Ovary (tissue), 9 donors: ENCODE measurements around the gene TRAK1. TPM values are rescaled to one million over a fixed set of nuclear protein-coding genes. Genes with fewer than 3 reads are reported as not detected.

Experiments used
- DNase-seq, 5 donors: peaks; one replicate each; pipeline ENCODE4 v3.0.0-alpha.2; 2019 to 2020
- H3K27ac ChIP-seq, 2 donors: fragments of 200-600 bp; one replicate each; pipeline versions ENCODE4 v1.5.1 to v1.8.0; 2019 to 2022
- H3K27me3 ChIP-seq: fragments of 200-600 bp; one replicate; pipeline ENCODE4 v1.8.0; 2022
- H3K36me3 ChIP-seq: fragments of 200-600 bp; sonication (generic); one replicate; pipeline ENCODE4 v1.5.1; 2019
- H3K4me1 ChIP-seq: one replicate; pipeline ENCODE4 v1.8.1; 2013; ENCODE audit warnings: mild to moderate bottlenecking, moderate library complexity; ENCODE audit not compliant: insufficient read depth
- H3K4me3 ChIP-seq: fragments of 200-600 bp; sonication (generic); one replicate; pipeline ENCODE4 v1.5.1; 2017
- H3K9me3 ChIP-seq, 2 donors: fragments of 200-600 bp in 1 of 2; sonication (generic) in 1 of 2; one replicate each; pipeline versions ENCODE4 v1.5.1 to v1.8.1; 2013 to 2019; ENCODE audit warnings: mild to moderate bottlenecking in 1 of 2, moderate library complexity in 1 of 2
- EP300 ChIP-seq: sonication (generic); formaldehyde crosslinking; IDR thresholded peaks from one replicate; pipeline ENCODE4 v1.6.1; 2017; ENCODE audit warnings: antibody characterized with exemption
- POLR2A ChIP-seq: fragments of 450-650 bp; IDR thresholded peaks from one replicate; pipeline ENCODE4 v1.6.1; 2017; ENCODE audit warnings: antibody characterized with exemption, mild to moderate bottlenecking, moderate library complexity
- WGBS, 3 donors: extraction: QIAGEN DNeasy Blood & Tissue Kit in 1 of 3; methylation state at CpG; one replicate each; pipeline versions ENCODE4 v1.1.5 to v1.1.7; 2013 to 2017; 5-methylcytosine and 5-hydroxymethylcytosine counted together
- intact Hi-C, 4 donors: fragments of 100-400 bp; cut with DNase I; formaldehyde crosslinking; loops; one replicate each; pipeline versions ENCODE4 v1.11.0 to v1.15.1; 2022 to 2023
- polyA plus RNA-seq, 2 donors: library from polyadenylated mRNA; stranded (reverse); fragments of 200-250 nt in 1 of 2; fragments of 350-450 nt in 1 of 2; fragmentation: Illumina TruSeq in 1 of 2; extraction: RNeasy Lipid Tissue Mini Kit (QIAGEN cat#74804) in 1 of 2; gene quantifications; one replicate each; pipeline ENCODE4 v1.2.3, GENCODE V29; 2013 to 2014
- total RNA-seq, 7 donors: library from RNA; depleted of rRNA in 2 of 7; stranded (reverse); fragments of >200 nt in 2 of 7; fragmentation: NEBNext Ultra II Directional in 3 of 7; extraction: Animal tissue kit (Norgen Biotek cat#: 25700) in 3 of 7; gene quantifications; one replicate each; pipeline versions ENCODE4 v1.1.0 to v1.2.4, GENCODE V29; 2016 to 2023
- TF ChIP-seq, protein P1 (sequence below), 3 donors: fragments of 450-650 bp in 2 of 3; fragments of 200-600 bp in 1 of 3; IDR thresholded peaks; one replicate each; pipeline versions ENCODE4 v1.5.1 to v1.8.0; 2016 to 2022; ENCODE audit warnings: antibody characterized with exemption in 3 of 3, mild to moderate bottlenecking in 1 of 3
- donor health status: DM: no; HTN: no; CAD: no; lungs with moderate emphysema.
- donor health status: DM: no; HTN: no; CAD: no.
- donor health status: Bipolar disorder and iron deficiency.
- donor health status: DM: yes; HTN: yes; CAD: no.
- donor health status: DM: no; HTN: no; CAD: no.
- donor health status: DM: yes; HTN: yes; CAD: no.

Gene TRAK1
- total and polyA plus RNA-seq, 9 donors: 7.1 to 17.7 (median 14.9) TPM

DNA sequence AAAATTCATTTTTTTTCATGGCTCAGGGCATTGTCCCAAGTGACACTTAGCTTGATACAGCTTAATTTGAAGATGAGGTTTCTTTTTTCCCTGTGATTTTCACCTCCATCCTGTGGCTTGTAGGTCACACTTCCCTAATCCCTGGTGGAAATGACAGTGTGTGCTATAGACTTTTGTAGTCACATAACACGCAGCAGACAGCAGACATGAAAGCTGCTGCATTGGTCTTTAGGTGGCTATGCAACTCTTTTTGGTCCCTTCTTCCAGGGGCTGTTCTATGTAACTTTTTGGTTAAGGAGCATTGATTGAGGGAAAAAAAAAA is 38.8 kb downstream of the TRAK1 start:
- WGBS, 3 donors: 91 to 97% (median 96%) methylated on average over 1 of the region's 1 CpG
- intact Hi-C loops: no loop called here
- Histone ChIP-seq H3K4me1 (no peaks in the 10 kb centered on the region), H3K36me3 (no peaks in the 10 kb centered on the region), H3K4me3 (no peak overlapping the region), H3K27ac (no peak overlapping the region), H3K9me3 (no peaks in the 10 kb centered on the region), H3K27me3 (no peaks in the 10 kb centered on the region)
- TF ChIP-seq POLR2A (no peak), EP300 (no peak)
- TF ChIP-seq, protein P1, sequence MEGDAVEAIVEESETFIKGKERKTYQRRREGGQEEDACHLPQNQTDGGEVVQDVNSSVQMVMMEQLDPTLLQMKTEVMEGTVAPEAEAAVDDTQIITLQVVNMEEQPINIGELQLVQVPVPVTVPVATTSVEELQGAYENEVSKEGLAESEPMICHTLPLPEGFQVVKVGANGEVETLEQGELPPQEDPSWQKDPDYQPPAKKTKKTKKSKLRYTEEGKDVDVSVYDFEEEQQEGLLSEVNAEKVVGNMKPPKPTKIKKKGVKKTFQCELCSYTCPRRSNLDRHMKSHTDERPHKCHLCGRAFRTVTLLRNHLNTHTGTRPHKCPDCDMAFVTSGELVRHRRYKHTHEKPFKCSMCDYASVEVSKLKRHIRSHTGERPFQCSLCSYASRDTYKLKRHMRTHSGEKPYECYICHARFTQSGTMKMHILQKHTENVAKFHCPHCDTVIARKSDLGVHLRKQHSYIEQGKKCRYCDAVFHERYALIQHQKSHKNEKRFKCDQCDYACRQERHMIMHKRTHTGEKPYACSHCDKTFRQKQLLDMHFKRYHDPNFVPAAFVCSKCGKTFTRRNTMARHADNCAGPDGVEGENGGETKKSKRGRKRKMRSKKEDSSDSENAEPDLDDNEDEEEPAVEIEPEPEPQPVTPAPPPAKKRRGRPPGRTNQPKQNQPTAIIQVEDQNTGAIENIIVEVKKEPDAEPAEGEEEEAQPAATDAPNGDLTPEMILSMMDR (IDR thresholded peaks at IDR 0.05): no peak
- DNase-seq: no peak

DNA sequence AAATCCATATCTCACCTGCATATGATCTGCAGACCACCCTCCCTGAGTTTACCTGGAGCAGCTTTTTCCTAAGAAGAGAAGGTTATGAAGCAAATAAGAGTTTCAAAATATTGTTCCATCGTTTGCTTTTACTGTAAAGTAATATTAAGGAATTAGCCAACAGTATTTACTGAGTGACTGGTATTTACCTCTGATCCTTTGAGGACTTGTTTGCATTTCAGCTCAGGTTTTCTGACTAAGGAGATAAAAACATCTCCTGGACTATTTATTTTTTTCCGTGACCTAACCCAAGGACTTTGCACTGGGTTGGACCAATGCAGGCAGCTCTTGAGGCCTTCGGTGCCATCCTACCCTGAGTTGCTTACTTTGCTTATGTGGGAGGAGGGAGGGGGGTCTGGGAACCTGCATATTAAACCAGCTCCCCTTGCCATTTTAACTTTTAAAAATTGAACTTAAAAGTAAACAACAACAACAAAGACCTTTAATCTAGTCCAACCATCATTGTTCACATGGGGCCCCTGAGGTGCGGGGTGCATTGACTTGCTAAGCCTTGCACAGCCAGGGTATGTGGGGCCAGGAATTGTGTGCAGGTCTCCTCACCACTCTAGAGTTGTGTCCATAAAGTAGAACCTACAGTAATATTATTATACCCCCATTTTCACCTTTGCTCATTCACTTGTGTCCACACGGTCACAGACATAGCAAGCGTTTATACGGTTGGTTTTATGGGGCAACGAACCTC is 39.3 kb downstream of the TRAK1 start:
- DNase-seq: no peak

DNA sequence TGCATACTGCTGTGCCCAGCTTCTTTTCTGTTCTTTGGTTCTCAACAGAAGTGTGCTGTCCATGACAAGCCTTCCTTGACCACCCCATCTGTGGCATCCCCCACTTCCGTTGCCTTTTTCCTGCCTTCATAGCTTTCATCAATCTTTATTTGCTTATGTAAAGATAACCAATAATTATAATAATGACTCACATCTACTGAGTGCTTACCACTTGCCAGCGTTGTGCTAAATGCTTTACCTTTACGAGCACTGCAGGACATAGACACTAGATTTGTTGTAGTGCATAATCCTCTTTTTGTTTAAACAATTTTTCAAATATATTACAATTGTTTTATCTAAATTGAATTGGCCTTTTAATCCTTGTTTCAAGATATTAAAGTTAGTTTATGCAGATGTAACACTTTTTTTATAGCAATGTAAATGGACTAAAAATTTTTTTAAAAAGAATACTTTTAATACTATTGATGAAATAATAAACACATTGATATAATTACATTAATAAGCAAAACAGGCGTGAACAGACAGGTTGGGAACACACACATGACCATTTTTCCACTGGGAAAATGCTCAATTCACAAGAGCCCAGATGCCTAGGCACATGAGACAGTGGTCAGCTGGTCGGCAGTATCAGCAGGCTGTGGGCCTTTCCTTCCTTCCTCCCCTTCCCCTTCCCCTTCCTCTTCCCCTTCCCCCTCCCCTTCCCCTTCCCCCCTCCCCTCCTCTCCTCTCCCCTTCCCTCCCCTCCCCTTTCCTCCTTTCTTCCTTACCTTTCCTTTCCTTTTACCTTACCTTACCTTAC is 42.5 kb downstream of the TRAK1 start:
- intact Hi-C loops: no loop called here
- Histone ChIP-seq H3K27me3 (no peaks in the 10 kb centered on the region), H3K27ac (no peak overlapping the region), H3K4me1 (no peaks in the 10 kb centered on the region), H3K4me3 (no peak overlapping the region), H3K36me3 (no peaks in the 10 kb centered on the region), H3K9me3 (no peaks in the 10 kb centered on the region)
- DNase-seq: no peak
- 72 to 82% (median 78%) methylated on average over 5 of the region's 5 CpGs for WGBS, 3 donors
- TF ChIP-seq, protein P1 (IDR thresholded peaks at IDR 0.05): no peak
- TF ChIP-seq EP300 (no peak), POLR2A (no peak)

More for the DNA sequence above, 39.3 kb downstream of the TRAK1 start:
- intact Hi-C loops: no loop called here
- H3K36me3 ChIP-seq: no peaks in the 10 kb centered on the region
- no peak overlapping the region for H3K27ac ChIP-seq
- H3K4me3 ChIP-seq: no peak overlapping the region
- WGBS, 3 donors: 93 to 96% (median 94%) methylated on average over 8 of the region's 8 CpGs
- H3K4me1 ChIP-seq: no peaks in the 10 kb centered on the region
- TF ChIP-seq, protein P1 (IDR thresholded peaks at IDR 0.05): no peak
- TF ChIP-seq EP300 (no peak), POLR2A (no peak)
- no peaks in the 10 kb centered on the region for H3K27me3 ChIP-seq
- no peaks in the 10 kb centered on the region for H3K9me3 ChIP-seq

DNA sequence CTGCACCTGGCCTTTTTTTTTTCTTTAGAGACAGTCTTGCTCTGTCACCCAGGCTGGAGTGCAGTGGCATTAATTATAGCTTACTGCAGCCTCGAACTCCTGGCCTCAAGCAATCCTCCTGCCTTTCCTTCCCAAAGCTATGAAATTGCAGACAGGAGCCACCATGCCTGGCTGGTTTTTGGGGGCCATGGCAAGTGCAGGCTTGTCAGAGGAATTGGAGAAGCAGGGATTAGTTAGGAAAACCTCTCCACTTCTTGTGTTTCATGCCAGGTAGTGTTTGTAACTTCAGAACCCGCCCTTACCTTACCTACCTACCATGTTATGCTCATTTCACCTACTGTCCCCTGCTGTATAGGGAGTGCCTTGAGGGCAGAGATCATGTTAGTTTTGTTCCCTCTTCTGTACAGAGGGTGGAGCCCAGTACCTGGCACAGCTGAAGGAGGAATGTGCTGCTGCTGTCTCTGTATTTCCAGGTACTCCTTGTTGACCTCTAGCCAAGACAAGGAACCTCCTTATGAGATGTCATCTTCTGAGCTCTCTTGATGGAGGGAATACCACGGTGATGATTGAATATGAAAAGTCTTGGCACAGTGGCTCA is 43.8 kb downstream of the TRAK1 start:
- H3K9me3 ChIP-seq: no peaks in the 10 kb centered on the region
- 90 to 92% (median 90%) methylated on average over 3 of the region's 3 CpGs for WGBS, 3 donors
- H3K4me3 ChIP-seq: no peak overlapping the region
- TF ChIP-seq, protein P1 (IDR thresholded peaks at IDR 0.05): no peak
- no peak for TF ChIP-seq EP300
- no peak for TF ChIP-seq POLR2A
- no peaks in the 10 kb centered on the region for H3K36me3 ChIP-seq
- no peak for DNase-seq
- no peaks in the 10 kb centered on the region for H3K4me1 ChIP-seq
- H3K27me3 ChIP-seq: no peaks in the 10 kb centered on the region
- intact Hi-C loops: no loop called here
- no peak overlapping the region for H3K27ac ChIP-seq
